ENCODE measurements around the gene SCLY.

Gene SCLY

GRCh38 chr2:238142382-238143205 is 81.8 kb downstream of the SCLY start:
- DNase-seq, result no peak

- DNase-seq, result no peak
These were observed 82.6 kb downstream of the SCLY start for GRCh38 chr2:238143239-238143951.

DNA sequence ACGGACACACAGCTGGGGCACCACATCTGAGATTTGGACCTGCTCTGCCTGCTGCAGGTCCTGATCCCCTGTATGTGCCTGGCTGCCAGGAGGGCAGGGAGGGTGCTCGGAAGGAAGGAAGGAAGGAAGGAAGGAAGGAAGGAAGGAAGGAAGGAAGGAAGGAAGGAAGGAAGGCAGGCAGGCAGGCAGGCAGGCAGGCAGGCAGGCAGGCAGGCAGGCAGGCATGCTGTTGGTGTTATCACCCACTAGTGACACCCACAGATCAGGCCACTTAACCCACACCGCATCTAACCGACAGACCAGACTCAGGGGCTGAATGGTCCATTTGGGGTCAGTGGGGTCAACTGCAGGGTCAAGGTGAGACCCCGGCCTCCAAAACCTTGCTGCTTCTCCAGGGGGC is 83.5 kb downstream of the SCLY start:
- DNase-seq, result no peak

DNA sequence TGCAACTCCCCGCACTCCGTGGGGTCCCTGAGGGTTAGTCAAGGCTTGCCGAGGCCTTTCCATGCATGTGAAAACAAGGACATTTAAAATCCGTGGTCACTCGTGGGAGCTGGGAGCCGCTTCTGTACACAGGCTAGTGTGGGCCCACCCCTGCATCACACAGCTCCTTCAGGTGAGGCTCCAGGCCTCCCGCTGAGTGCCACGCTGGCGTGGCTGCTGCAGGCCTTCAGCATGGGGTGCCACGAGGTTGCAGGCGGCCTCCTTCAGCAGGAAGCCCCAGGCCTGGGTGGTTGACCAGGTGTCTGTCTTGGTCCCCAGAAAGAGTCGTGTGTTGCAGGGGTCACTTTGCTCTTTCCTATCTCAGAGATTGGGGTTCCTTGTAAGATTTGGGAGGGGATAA is 84.2 kb downstream of the SCLY start:
- DNase-seq, result no peak

- DNase-seq, result no peak
These were observed 85.0 kb downstream of the SCLY start for GRCh38 chr2:238145851-238146250.

- DNase-seq, result no peak
These were observed 86.2 kb downstream of the SCLY start for GRCh38 chr2:238146884-238147544.

- no peak for DNase-seq
These were observed 88.2 kb downstream of the SCLY start for GRCh38 chr2:238148981-238149380.

Data from SIG-M5 (cell line).